ENCODE results near the gene HAUS1. TPM values are rescaled to one million over a fixed set of nuclear protein-coding genes. Genes with fewer than 3 reads are reported as not detected.

The HAUS1 gene
- total and polyA plus RNA-seq, 8 donors: 4.6 to 10.9 (median 8.3) TPM

- DNase-seq (no peak), FAIRE-seq (no peak), ATAC-seq (no peak)
- Histone ChIP-seq H3K27ac (no peak overlapping the region), H3K9me3 (no peaks in the 10 kb centered on the region), H3K4me3 (no peak overlapping the region), H3K27me3 (no peaks in the 10 kb centered on the region), H3K36me3 (no peaks in the 10 kb centered on the region), H3K4me1 (peaks cover 0 to 12% (median 10%) of the 10 kb centered on the region in 3 donors)
- TF ChIP-seq CTCF (IDR thresholded peaks at IDR 0.05): no peak
- intact Hi-C loops (cut with DNase I): no loop called here
- WGBS, 2 donors: 59 to 69% methylated on average over 3 of the region's 3 CpGs
Measured at GRCh38 chr18:46176001-46176400, 71.8 kb downstream of the HAUS1 start.

Other genes starting within 250 kb of the HAUS1 start
- 10 to 100 TPM in 4 of 6 donors, 1 to 10 TPM in 2; 6.2 to 18.4 (median 10.9) TPM for gene EPG5, start 137.1 kb upstream of the HAUS1 start, total RNA-seq
- 1 to 10 TPM; 4.9 to 8.3 TPM for gene EPG5, start 137.1 kb upstream of the HAUS1 start, polyA plus RNA-seq
- gene PSTPIP2, start 32.1 kb upstream of the HAUS1 start, total RNA-seq: 1 to 10 TPM; 2.0 to 8.5 (median 2.4) TPM
- 1 to 10 TPM; 2.3 to 3.0 TPM for gene PSTPIP2, start 32.1 kb upstream of the HAUS1 start, polyA plus RNA-seq
- gene ATP5F1A, start 6.1 kb upstream of the HAUS1 start, total RNA-seq: 100 to 1,000 TPM; 152 to 223 (median 203) TPM
- 100 to 1,000 TPM in 1 of 2 donors, 10 to 100 TPM in 1; 89.3 to 197 TPM for gene ATP5F1A, start 6.1 kb upstream of the HAUS1 start, polyA plus RNA-seq

Measured in pancreas (tissue), 10 donors.